Measurements from ENCODE around the gene AJAP1.

DNA sequence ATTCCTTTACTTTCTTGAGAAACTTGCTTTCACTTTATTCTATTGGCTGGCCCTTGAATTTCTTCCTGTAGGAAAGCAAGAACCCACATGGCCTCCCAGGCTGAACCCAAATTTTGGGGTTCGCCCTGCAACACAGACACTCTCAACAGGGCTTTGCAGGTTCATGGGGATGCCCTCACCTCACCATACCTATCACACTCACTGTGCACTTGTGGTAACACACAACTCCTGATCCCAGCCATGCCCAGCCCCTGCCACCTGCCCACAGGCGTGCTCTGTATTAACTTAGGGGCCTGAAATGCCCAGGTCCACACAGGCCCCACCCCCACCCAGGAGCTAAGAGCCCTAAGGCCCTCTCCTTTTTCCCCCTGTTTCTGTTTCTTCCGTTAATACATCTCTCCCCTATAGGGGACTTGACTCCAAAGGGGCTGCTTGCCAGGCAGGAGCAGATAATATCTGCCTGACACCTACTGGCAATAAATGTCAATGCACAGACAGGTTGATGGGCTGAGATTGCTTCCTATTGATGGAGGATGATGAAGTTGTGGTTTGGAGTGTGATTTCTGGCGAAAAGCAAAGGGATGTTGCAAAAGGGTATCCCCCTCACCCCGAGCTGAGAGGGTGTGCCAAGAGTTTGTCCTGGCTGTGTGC, 171.5 kb downstream of the AJAP1 start:
- TF ChIP-seq ESRRA (IDR thresholded peaks at IDR 0.05; ENCODE audit: low read length) (no peak), NFIC (IDR thresholded peaks at IDR 0.05; ENCODE audit: low read depth, low read length) (no peak), MXI1 (IDR thresholded peaks at IDR 0.05; ENCODE audit: low read depth, low read length) (no peak), TCF12 (IDR thresholded peaks at IDR 0.05; ENCODE audit: low read depth, low read length) (no peak), HCFC1 (IDR thresholded peaks at IDR 0.05; ENCODE audit: low read length) (no peak), CBX5 (IDR thresholded peaks at IDR 0.05; ENCODE audit: low read depth) (no peak), TAF1 (IDR thresholded peaks at IDR 0.05; ENCODE audit: borderline replicate concordance, low read depth, low read length) (no peak)
- TF ChIP-seq, protein P1, sequence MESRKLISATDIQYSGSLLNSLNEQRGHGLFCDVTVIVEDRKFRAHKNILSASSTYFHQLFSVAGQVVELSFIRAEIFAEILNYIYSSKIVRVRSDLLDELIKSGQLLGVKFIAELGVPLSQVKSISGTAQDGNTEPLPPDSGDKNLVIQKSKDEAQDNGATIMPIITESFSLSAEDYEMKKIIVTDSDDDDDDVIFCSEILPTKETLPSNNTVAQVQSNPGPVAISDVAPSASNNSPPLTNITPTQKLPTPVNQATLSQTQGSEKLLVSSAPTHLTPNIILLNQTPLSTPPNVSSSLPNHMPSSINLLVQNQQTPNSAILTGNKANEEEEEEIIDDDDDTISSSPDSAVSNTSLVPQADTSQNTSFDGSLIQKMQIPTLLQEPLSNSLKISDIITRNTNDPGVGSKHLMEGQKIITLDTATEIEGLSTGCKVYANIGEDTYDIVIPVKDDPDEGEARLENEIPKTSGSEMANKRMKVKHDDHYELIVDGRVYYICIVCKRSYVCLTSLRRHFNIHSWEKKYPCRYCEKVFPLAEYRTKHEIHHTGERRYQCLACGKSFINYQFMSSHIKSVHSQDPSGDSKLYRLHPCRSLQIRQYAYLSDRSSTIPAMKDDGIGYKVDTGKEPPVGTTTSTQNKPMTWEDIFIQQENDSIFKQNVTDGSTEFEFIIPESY (IDR thresholded peaks at IDR 0.05): no peak
- TF ChIP-seq, protein P2, sequence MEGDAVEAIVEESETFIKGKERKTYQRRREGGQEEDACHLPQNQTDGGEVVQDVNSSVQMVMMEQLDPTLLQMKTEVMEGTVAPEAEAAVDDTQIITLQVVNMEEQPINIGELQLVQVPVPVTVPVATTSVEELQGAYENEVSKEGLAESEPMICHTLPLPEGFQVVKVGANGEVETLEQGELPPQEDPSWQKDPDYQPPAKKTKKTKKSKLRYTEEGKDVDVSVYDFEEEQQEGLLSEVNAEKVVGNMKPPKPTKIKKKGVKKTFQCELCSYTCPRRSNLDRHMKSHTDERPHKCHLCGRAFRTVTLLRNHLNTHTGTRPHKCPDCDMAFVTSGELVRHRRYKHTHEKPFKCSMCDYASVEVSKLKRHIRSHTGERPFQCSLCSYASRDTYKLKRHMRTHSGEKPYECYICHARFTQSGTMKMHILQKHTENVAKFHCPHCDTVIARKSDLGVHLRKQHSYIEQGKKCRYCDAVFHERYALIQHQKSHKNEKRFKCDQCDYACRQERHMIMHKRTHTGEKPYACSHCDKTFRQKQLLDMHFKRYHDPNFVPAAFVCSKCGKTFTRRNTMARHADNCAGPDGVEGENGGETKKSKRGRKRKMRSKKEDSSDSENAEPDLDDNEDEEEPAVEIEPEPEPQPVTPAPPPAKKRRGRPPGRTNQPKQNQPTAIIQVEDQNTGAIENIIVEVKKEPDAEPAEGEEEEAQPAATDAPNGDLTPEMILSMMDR (IDR thresholded peaks at IDR 0.05 in 2 of 3, conservative IDR thresholded peaks at IDR 0.05 in 1 of 3; ENCODE audit: control insufficient read depth in 2 of 3, extremely low read depth in 1 of 3, insufficient read depth in 1 of 3, low read depth in 3 of 3, low read length in 3 of 3): peak; percentile 43 to 63 (median 58); a peak in 5 of 6 replicates
